ENCODE data around the gene ARPC5L. TPM values are rescaled to one million over a fixed set of nuclear protein-coding genes. Genes with fewer than 3 reads are reported as not detected.

ARPC5L gene
- total RNA-seq, 2 donors from 2014 or later: 27.8 to 41.1 TPM

- Histone ChIP-seq H3K27ac (no peak overlapping the region), H3K4me1 (replicated peaks) (no peaks in the 10 kb centered on the region), H3K36me3 (no peaks in the 10 kb centered on the region), H3K4me3 (no peak overlapping the region), H3K9me3 (no peaks in the 10 kb centered on the region), H3K27me3 (replicated peaks; ENCODE audit: insufficient read depth) (no peaks in the 10 kb centered on the region)
- WGBS: 94% methylated on average over 6 of the region's 6 CpGs
- DNase-seq (ENCODE audit: low spot score): no peak
- intact Hi-C loops (cut with DNase I): no loop called here
- TF ChIP-seq POLR2A (IDR thresholded peaks at IDR 0.05) (no peak), CTCF (IDR thresholded peaks at IDR 0.05) (no peak), POLR2AphosphoS5 (IDR thresholded peaks at IDR 0.05) (no peak)
Measured at GRCh38 chr9:124846969-124847368, 15.0 kb upstream of the ARPC5L start.

GRCh38 chr9:124849801-124850200 is 12.1 kb upstream of the ARPC5L start:
- DNase-seq (ENCODE audit: low spot score): no peak
- intact Hi-C loops (cut with DNase I): loop anchor here (10.0 kb wide), 1 partner anchor 525 kb away; no protein-coding TSS in a partner anchor

GRCh38 chr9:124852121-124852828 is 9.7 kb upstream of the ARPC5L start:
- H3K27ac ChIP-seq: peak overlapping the region in 1 of 2 donors; percentile 4
- peaks cover 4% of the 10 kb centered on the region for H3K4me1 ChIP-seq (replicated peaks)
- TF ChIP-seq POLR2A (IDR thresholded peaks at IDR 0.05) (no peak), POLR2AphosphoS5 (IDR thresholded peaks at IDR 0.05) (no peak), CTCF (IDR thresholded peaks at IDR 0.05) (no peak)
- intact Hi-C loops (cut with DNase I): loop anchor here (10.0 kb wide), 1 partner anchor 523 kb away; no protein-coding TSS in a partner anchor
- H3K27me3 ChIP-seq (replicated peaks; ENCODE audit: insufficient read depth): no peaks in the 10 kb centered on the region
- peak overlapping the region in 1 of 2 donors; percentile 34 for H3K4me3 ChIP-seq
- no peaks in the 10 kb centered on the region for H3K9me3 ChIP-seq
- WGBS: 34% methylated on average over 13 of the region's 13 CpGs
- DNase-seq (ENCODE audit: low spot score): no peak
- peaks cover 0 to 1% of the 10 kb centered on the region in 2 donors for H3K36me3 ChIP-seq

More at GRCh38 chr9:124849801-124850200, 12.1 kb upstream of the ARPC5L start:
- TF ChIP-seq CTCF (IDR thresholded peaks at IDR 0.05) (no peak), POLR2AphosphoS5 (IDR thresholded peaks at IDR 0.05) (no peak), POLR2A (IDR thresholded peaks at IDR 0.05) (no peak)
- no peak overlapping the region for H3K4me3 ChIP-seq
- H3K27ac ChIP-seq: no peak overlapping the region
- H3K36me3 ChIP-seq: no peaks in the 10 kb centered on the region
- no peaks in the 10 kb centered on the region for H3K9me3 ChIP-seq
- H3K27me3 ChIP-seq (replicated peaks; ENCODE audit: insufficient read depth): no peaks in the 10 kb centered on the region
- H3K4me1 ChIP-seq (replicated peaks): peaks cover 4% of the 10 kb centered on the region
- 75% methylated on average over 10 of the region's 10 CpGs for whole genome bisulfite sequencing

- 1% methylated on average over 33 of the region's 51 CpGs for WGBS
Measured at GRCh38 chr9:124852829-124853531, 8.9 kb upstream of the ARPC5L start, which contains the start of gene WDR38. TSS of gene WDR38 (plus strand) at chr9:124853460. CDS start at chr9:124853532, 72 bp downstream.

More at GRCh38 chr9:124852829-124853531, 8.9 kb upstream of the ARPC5L start, which contains the start of gene WDR38:
- peaks cover 4% of the 10 kb centered on the region for H3K4me1 ChIP-seq (replicated peaks)
- H3K4me3 ChIP-seq: peak within 1 kb of the TSS; percentile 30 to 34
- intact Hi-C loops (cut with DNase I): loop anchor here (1.0 to 10.0 kb wide), 2 partner anchors 79 to 522 kb away; no protein-coding TSS in a partner anchor
- DNase-seq (ENCODE audit: low spot score): peak; percentile 67
- H3K27me3 ChIP-seq (replicated peaks; ENCODE audit: insufficient read depth): no peaks in the 10 kb centered on the region
- H3K9me3 ChIP-seq: no peaks in the 10 kb centered on the region
- peak; percentile 51 for TF ChIP-seq POLR2AphosphoS5 (IDR thresholded peaks at IDR 0.05)
- peak; percentile 96 to 100 (median 97) for TF ChIP-seq CTCF (IDR thresholded peaks at IDR 0.05)
- no peak for TF ChIP-seq POLR2A (IDR thresholded peaks at IDR 0.05)
- H3K36me3 ChIP-seq: peaks cover 5 to 8% of the 10 kb centered on the region in 2 donors
- peak within 1 kb of the TSS in 1 of 2 donors; percentile 4 for H3K27ac ChIP-seq
